NOMO-1 treated with dmso at 0.1 percent for 144 hours (cell line): Measurements from ENCODE around the gene ACAA2.

ENCODE experiments used
- DNase-seq: peaks from one replicate; lab custom pipeline; 2025; ENCODE audit not compliant: unreplicated experiment; lab: John Stamatoyannopoulos, UW

Gene ACAA2

GRCh38 chr18:49744376-49745008 lies 68.8 kb downstream of the ACAA2 start:
- DNase-seq = no peak

- DNase-seq = no peak
These were observed 70.2 kb downstream of the ACAA2 start for GRCh38 chr18:49743117-49743567.

DNA sequence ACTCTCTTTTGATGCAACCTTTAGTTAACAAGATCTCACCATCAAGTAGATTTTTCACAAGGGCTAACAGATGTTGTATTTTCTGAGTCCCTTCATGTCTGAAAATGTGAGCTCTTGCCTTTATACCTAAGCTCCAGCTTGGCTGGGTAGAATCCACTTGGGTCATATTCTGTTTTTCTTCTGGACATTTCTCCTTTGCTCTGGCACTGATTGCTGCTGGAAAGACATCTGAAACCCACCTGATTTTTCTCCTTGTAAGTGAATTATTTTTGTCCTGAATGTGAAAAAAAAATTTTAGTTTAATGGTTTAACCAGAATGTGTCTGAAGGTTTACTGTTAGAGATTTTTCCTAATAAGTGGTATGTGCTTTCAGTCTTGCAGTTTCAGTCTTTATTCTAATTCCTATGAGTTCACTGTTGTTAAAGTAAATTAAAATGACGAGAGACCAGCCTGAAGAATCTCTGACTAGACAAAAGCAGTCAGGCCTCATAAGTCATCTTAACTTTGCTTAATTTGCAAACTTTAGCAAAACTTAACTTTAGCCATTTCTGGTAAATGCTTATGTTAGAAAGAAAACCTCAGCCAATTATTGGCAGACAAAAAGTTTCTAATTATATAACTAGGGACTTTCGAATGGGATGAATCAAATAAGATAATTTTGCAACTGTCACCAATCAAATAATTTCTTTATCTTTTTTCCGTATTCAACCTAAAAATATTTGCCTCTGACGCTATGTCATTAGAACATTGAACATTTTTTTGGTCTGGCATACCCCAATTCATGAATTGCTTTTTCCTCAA lies 70.8 kb downstream of the ACAA2 start:
- DNase-seq = no peak

DNA sequence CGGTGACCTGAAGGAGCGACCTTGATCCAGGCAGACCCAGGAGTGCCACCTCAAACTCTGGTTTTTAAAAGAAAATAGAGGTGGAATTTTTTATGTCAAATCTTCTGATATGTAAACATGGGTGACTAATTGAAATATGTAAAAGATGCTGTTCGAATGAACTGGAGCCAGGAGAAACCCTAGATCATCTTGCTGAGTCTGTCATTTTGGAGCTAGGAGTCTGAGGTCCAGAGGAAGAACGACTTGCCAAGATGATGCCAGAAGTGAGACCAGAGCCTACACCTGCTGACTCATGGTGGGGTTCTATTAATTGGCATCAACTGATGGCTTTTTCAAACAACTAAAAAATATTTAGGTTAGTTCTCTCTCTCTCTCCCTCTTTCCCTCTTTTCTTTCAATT lies 74.1 kb downstream of the ACAA2 start:
- no peak for DNase-seq

DNA sequence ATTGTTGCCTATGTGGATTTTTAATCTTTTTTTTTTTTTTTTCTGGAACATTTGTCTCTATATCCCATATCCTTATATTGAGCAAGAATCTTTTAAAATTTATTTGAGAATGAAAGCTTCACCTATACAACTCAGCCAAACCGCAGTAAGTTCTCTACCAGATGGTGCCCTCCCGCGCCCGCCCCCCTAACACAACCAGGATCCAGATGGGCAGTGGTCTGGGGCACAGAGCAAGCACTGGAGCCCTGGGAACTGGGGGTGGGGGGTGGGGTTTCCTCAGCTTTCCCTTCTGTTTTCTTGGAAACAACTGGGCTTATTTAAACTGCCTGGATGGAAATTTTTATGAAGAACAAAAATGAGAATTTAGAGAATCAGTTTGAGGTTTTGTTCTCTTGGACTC lies 74.6 kb downstream of the ACAA2 start:
- DNase-seq = no peak

- no peak for DNase-seq
These were observed 78.5 kb downstream of the ACAA2 start for GRCh38 chr18:49734836-49735235.

DNA sequence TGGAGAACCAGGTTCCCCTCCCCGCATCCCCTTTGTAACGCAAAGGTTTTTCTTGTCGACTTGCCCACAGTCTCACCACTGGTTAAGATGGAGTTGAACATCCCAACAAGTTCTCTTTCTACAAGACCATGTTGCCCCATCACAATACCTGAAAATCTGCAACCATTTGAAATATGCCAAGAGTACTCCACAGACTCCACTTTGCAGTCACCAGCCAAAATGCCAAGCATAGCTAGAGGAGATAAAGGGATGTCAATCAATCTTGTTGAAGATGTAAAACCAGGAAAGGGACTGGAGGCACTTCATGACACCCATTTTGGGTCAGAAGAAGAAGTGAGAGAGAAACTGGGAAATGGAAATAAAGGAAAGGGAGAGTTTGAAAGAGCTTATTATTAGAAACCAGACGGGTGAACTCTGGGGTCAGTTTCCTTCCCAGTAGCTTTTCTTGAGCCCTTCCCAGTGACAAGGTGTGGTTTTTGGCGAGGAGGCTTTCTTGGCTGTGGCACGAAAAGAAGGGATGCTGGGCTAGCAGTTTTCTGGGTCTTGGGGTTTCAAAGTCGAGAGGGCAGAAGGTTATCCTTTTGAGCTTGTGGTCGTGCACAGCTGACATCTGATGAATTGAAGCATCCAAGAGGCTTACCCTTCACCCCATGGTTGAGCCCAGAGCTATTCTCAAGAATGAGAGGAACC lies 79.3 kb downstream of the ACAA2 start:
- no peak for DNase-seq

DNA sequence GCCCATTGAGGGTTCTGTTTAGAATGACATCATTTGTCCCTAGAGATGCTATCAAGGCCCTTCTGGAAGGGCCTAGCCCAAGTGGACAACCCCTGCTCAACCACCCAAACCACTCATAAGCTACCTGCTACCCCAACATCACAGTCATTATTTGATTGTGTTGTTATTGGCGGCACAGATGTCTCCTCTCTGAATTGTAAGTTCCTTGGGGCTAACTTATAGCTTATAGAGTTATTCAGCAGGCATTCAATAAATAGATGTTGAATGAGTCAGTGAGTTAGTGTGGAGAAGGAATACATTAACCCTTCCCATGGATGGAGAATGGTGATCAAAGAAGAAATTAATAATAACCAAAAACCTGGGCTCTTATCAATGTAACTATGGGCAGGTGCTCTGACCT lies 80.0 kb downstream of the ACAA2 start:
- no peak for DNase-seq
